Measurements from ENCODE around the gene AMBP. TPM values are rescaled to one million over a fixed set of nuclear protein-coding genes. Genes with fewer than 3 reads are reported as not detected.

The AMBP gene
- total and polyA plus RNA-seq, 4 donors, result 0.47 to 3.7 (median 1.6) TPM

- no peak for TF ChIP-seq CTCF (IDR thresholded peaks at IDR 0.05; ENCODE audit: control extremely low read depth, extremely low read depth)
- no peaks in the 10 kb centered on the region for H3K4me1 ChIP-seq (ENCODE audit: control insufficient read depth in 5 of 5, insufficient read depth in 5 of 5, low read length in 5 of 5)
- H3K4me3 ChIP-seq, result no peak overlapping the region
- H3K9me3 ChIP-seq (ENCODE audit: control insufficient read depth in 4 of 4, insufficient read depth in 3 of 4, low read length in 3 of 4), result peaks cover 0 to 2% (median 0%) of the 10 kb centered on the region in 4 donors
- H3K9ac ChIP-seq (ENCODE audit: insufficient read depth in 1 of 2, low read length in 2 of 2), result no peak overlapping the region
- no peak for ATAC-seq (ENCODE audit: insufficient read depth, low FRiP score)
- no peaks in the 10 kb centered on the region for H3K27me3 ChIP-seq (ENCODE audit: control insufficient read depth in 3 of 3, insufficient read depth in 3 of 3, low read length in 2 of 3)
- 93 to 95% methylated on average over 18 of the region's 18 CpGs for WGBS, 2 donors
- no peak overlapping the region for H3K27ac ChIP-seq (ENCODE audit: low read depth in 1 of 2, low read length in 1 of 2)
- DNase-seq, result no peak
- peaks cover 0 to 26% (median 20%) of the 10 kb centered on the region in 4 donors for H3K36me3 ChIP-seq (ENCODE audit: control insufficient read depth in 4 of 4, insufficient read depth in 4 of 4, low read length in 4 of 4)
Measured at GRCh38 chr9:114055061-114055460, 23.0 kb downstream of the AMBP start.

GRCh38 chr9:114054191-114054690, 23.9 kb downstream of the AMBP start:
- Histone ChIP-seq H3K4me1 (ENCODE audit: control insufficient read depth in 5 of 5, insufficient read depth in 5 of 5, low read length in 5 of 5) (no peaks in the 10 kb centered on the region), H3K9ac (ENCODE audit: insufficient read depth in 1 of 2, low read length in 2 of 2) (no peak overlapping the region), H3K27ac (ENCODE audit: low read depth in 1 of 2, low read length in 1 of 2) (no peak overlapping the region), H3K36me3 (ENCODE audit: control insufficient read depth in 4 of 4, insufficient read depth in 4 of 4, low read length in 4 of 4) (peaks cover 0 to 34% (median 25%) of the 10 kb centered on the region in 4 donors), H3K27me3 (ENCODE audit: control insufficient read depth in 3 of 3, insufficient read depth in 3 of 3, low read length in 2 of 3) (no peaks in the 10 kb centered on the region), H3K4me3 (no peak overlapping the region), H3K9me3 (ENCODE audit: control insufficient read depth in 4 of 4, insufficient read depth in 3 of 4, low read length in 3 of 4) (peaks cover 0 to 2% (median 0%) of the 10 kb centered on the region in 4 donors)
- no peak for TF ChIP-seq CTCF (IDR thresholded peaks at IDR 0.05; ENCODE audit: control extremely low read depth, extremely low read depth)
- WGBS, 2 donors, result 84 to 91% methylated on average over 10 of the region's 10 CpGs
- DNase-seq, result no peak
- no peak for ATAC-seq (ENCODE audit: insufficient read depth, low FRiP score)

- H3K27ac ChIP-seq (ENCODE audit: low read depth in 1 of 2, low read length in 1 of 2), result no peak overlapping the region
- H3K36me3 ChIP-seq (ENCODE audit: control insufficient read depth in 4 of 4, insufficient read depth in 4 of 4, low read length in 4 of 4), result peaks cover 0 to 42% (median 31%) of the 10 kb centered on the region in 4 donors
- ATAC-seq (ENCODE audit: insufficient read depth, low FRiP score) (no peak), DNase-seq (no peak)
- H3K9me3 ChIP-seq (ENCODE audit: control insufficient read depth in 4 of 4, insufficient read depth in 3 of 4, low read length in 3 of 4), result peaks cover 0 to 2% (median 0%) of the 10 kb centered on the region in 4 donors
- H3K4me1 ChIP-seq (ENCODE audit: control insufficient read depth in 5 of 5, insufficient read depth in 5 of 5, low read length in 5 of 5), result no peaks in the 10 kb centered on the region
- H3K4me3 ChIP-seq, result no peak overlapping the region
- WGBS, 2 donors, result 93 to 94% methylated on average over 8 of the region's 8 CpGs
- no peaks in the 10 kb centered on the region for H3K27me3 ChIP-seq (ENCODE audit: control insufficient read depth in 3 of 3, insufficient read depth in 3 of 3, low read length in 2 of 3)
- TF ChIP-seq CTCF (IDR thresholded peaks at IDR 0.05; ENCODE audit: control extremely low read depth, extremely low read depth), result no peak
- H3K9ac ChIP-seq (ENCODE audit: insufficient read depth in 1 of 2, low read length in 2 of 2), result no peak overlapping the region
Measured at GRCh38 chr9:114053246-114054005, 24.7 kb downstream of the AMBP start.
